Measurements from ENCODE around the gene IL37.
"Not testable (repeated sequence)": the region's sequence is repeated elsewhere in the genome, so short reads cannot be mapped to it uniquely, and the experiment has no call there.

The IL37 gene

GRCh38 chr2:112927745-112928144 is 16.8 kb downstream of the IL37 start:
- Histone ChIP-seq H3K9ac (ENCODE audit: low read depth, low read length) (no peak overlapping the region), H3K36me3 (ENCODE audit: control insufficient read depth, insufficient read depth, low read length) (no peaks in the 10 kb centered on the region), H3K4me3 (ENCODE audit: low read depth, low read length) (no peak overlapping the region), H3K4me1 (ENCODE audit: control insufficient read depth, insufficient read depth, low read length) (peaks cover 3% of the 10 kb centered on the region), H3K27me3 (ENCODE audit: control insufficient read depth, insufficient read depth, low read length) (no peaks in the 10 kb centered on the region), H3K9me3 (ENCODE audit: control insufficient read depth, insufficient read depth, low read length) (no peaks in the 10 kb centered on the region)

GRCh38 chr2:112933261-112933660 is 22.3 kb downstream of the IL37 start:
- H3K4me1 ChIP-seq (ENCODE audit: control insufficient read depth, insufficient read depth, low read length), result no peaks in the 10 kb centered on the region
- H3K4me3 ChIP-seq (ENCODE audit: low read depth, low read length), result no peak overlapping the region
- no peak overlapping the region for H3K9ac ChIP-seq (ENCODE audit: low read depth, low read length)
- H3K27me3 ChIP-seq (ENCODE audit: control insufficient read depth, insufficient read depth, low read length), result no peaks in the 10 kb centered on the region
- H3K36me3 ChIP-seq (ENCODE audit: control insufficient read depth, insufficient read depth, low read length), result no peaks in the 10 kb centered on the region
- H3K9me3 ChIP-seq (ENCODE audit: control insufficient read depth, insufficient read depth, low read length), result no peaks in the 10 kb centered on the region

- not testable (repeated sequence) for H3K4me1 ChIP-seq (ENCODE audit: control insufficient read depth, insufficient read depth, low read length); H3K9ac ChIP-seq (ENCODE audit: low read depth, low read length); H3K9me3 ChIP-seq (ENCODE audit: control insufficient read depth, insufficient read depth, low read length); H3K4me3 ChIP-seq (ENCODE audit: low read depth, low read length); H3K36me3 ChIP-seq (ENCODE audit: control insufficient read depth, insufficient read depth, low read length); H3K27me3 ChIP-seq (ENCODE audit: control insufficient read depth, insufficient read depth, low read length)
Measured at GRCh38 chr2:112934117-112934516, 23.2 kb downstream of the IL37 start.

GRCh38 chr2:112936927-112937232 is 25.9 kb downstream of the IL37 start:
- H3K9ac ChIP-seq (ENCODE audit: low read depth, low read length), result no peak overlapping the region
- no peaks in the 10 kb centered on the region for H3K4me1 ChIP-seq (ENCODE audit: control insufficient read depth, insufficient read depth, low read length)
- H3K4me3 ChIP-seq (ENCODE audit: low read depth, low read length), result no peak overlapping the region

GRCh38 chr2:112938904-112939303 is 27.9 kb downstream of the IL37 start:
- H3K4me3 ChIP-seq (ENCODE audit: low read depth, low read length), result no peak overlapping the region
- no peaks in the 10 kb centered on the region for H3K27me3 ChIP-seq (ENCODE audit: control insufficient read depth, insufficient read depth, low read length)
- H3K9me3 ChIP-seq (ENCODE audit: control insufficient read depth, insufficient read depth, low read length), result no peaks in the 10 kb centered on the region
- H3K36me3 ChIP-seq (ENCODE audit: control insufficient read depth, insufficient read depth, low read length), result no peaks in the 10 kb centered on the region
- H3K9ac ChIP-seq (ENCODE audit: low read depth, low read length), result no peak overlapping the region
- H3K4me1 ChIP-seq (ENCODE audit: control insufficient read depth, insufficient read depth, low read length), result no peaks in the 10 kb centered on the region

More at GRCh38 chr2:112936927-112937232, 25.9 kb downstream of the IL37 start:
- Histone ChIP-seq H3K9me3 (ENCODE audit: control insufficient read depth, insufficient read depth, low read length) (no peaks in the 10 kb centered on the region), H3K27me3 (ENCODE audit: control insufficient read depth, insufficient read depth, low read length) (no peaks in the 10 kb centered on the region), H3K36me3 (ENCODE audit: control insufficient read depth, insufficient read depth, low read length) (no peaks in the 10 kb centered on the region)

- H3K36me3 ChIP-seq (ENCODE audit: control insufficient read depth, insufficient read depth, low read length), result no peaks in the 10 kb centered on the region
- H3K4me1 ChIP-seq (ENCODE audit: control insufficient read depth, insufficient read depth, low read length), result no peaks in the 10 kb centered on the region
Measured at GRCh38 chr2:112939425-112939824, 28.5 kb downstream of the IL37 start.

GRCh38 chr2:112940859-112941625 is 30.1 kb downstream of the IL37 start:
- Histone ChIP-seq H3K9ac (ENCODE audit: low read depth, low read length) (no peak overlapping the region), H3K36me3 (ENCODE audit: control insufficient read depth, insufficient read depth, low read length) (no peaks in the 10 kb centered on the region), H3K9me3 (ENCODE audit: control insufficient read depth, insufficient read depth, low read length) (no peaks in the 10 kb centered on the region), H3K4me3 (ENCODE audit: low read depth, low read length) (no peak overlapping the region), H3K27me3 (ENCODE audit: control insufficient read depth, insufficient read depth, low read length) (no peaks in the 10 kb centered on the region), H3K4me1 (ENCODE audit: control insufficient read depth, insufficient read depth, low read length) (no peaks in the 10 kb centered on the region)

More at GRCh38 chr2:112939425-112939824, 28.5 kb downstream of the IL37 start:
- Histone ChIP-seq H3K9me3 (ENCODE audit: control insufficient read depth, insufficient read depth, low read length) (no peaks in the 10 kb centered on the region), H3K9ac (ENCODE audit: low read depth, low read length) (no peak overlapping the region), H3K4me3 (ENCODE audit: low read depth, low read length) (no peak overlapping the region), H3K27me3 (ENCODE audit: control insufficient read depth, insufficient read depth, low read length) (no peaks in the 10 kb centered on the region)

GRCh38 chr2:112941753-112942653 is 31.0 kb downstream of the IL37 start:
- no peak overlapping the region for H3K4me3 ChIP-seq (ENCODE audit: low read depth, low read length)
- H3K27me3 ChIP-seq (ENCODE audit: control insufficient read depth, insufficient read depth, low read length), result no peaks in the 10 kb centered on the region
- H3K36me3 ChIP-seq (ENCODE audit: control insufficient read depth, insufficient read depth, low read length), result no peaks in the 10 kb centered on the region
- H3K9ac ChIP-seq (ENCODE audit: low read depth, low read length), result no peak overlapping the region
- H3K4me1 ChIP-seq (ENCODE audit: control insufficient read depth, insufficient read depth, low read length), result no peaks in the 10 kb centered on the region
- no peaks in the 10 kb centered on the region for H3K9me3 ChIP-seq (ENCODE audit: control insufficient read depth, insufficient read depth, low read length)

- H3K9ac ChIP-seq (ENCODE audit: low read depth, low read length), result no peak overlapping the region
- no peaks in the 10 kb centered on the region for H3K4me1 ChIP-seq (ENCODE audit: control insufficient read depth, insufficient read depth, low read length)
- H3K9me3 ChIP-seq (ENCODE audit: control insufficient read depth, insufficient read depth, low read length), result no peaks in the 10 kb centered on the region
- H3K36me3 ChIP-seq (ENCODE audit: control insufficient read depth, insufficient read depth, low read length), result no peaks in the 10 kb centered on the region
- H3K27me3 ChIP-seq (ENCODE audit: control insufficient read depth, insufficient read depth, low read length), result no peaks in the 10 kb centered on the region
- H3K4me3 ChIP-seq (ENCODE audit: low read depth, low read length), result no peak overlapping the region
Measured at GRCh38 chr2:112942654-112943002, 31.7 kb downstream of the IL37 start.

- Histone ChIP-seq H3K9ac (ENCODE audit: low read depth, low read length) (no peak overlapping the region), H3K27me3 (ENCODE audit: control insufficient read depth, insufficient read depth, low read length) (no peaks in the 10 kb centered on the region), H3K4me3 (ENCODE audit: low read depth, low read length) (no peak overlapping the region), H3K36me3 (ENCODE audit: control insufficient read depth, insufficient read depth, low read length) (no peaks in the 10 kb centered on the region), H3K4me1 (ENCODE audit: control insufficient read depth, insufficient read depth, low read length) (no peaks in the 10 kb centered on the region), H3K9me3 (ENCODE audit: control insufficient read depth, insufficient read depth, low read length) (no peaks in the 10 kb centered on the region)
Measured at GRCh38 chr2:112944971-112945370, 34.0 kb downstream of the IL37 start.

GRCh38 chr2:112946086-112946485 is 35.1 kb downstream of the IL37 start:
- no peak overlapping the region for H3K9ac ChIP-seq (ENCODE audit: low read depth, low read length)
- no peaks in the 10 kb centered on the region for H3K36me3 ChIP-seq (ENCODE audit: control insufficient read depth, insufficient read depth, low read length)
- H3K27me3 ChIP-seq (ENCODE audit: control insufficient read depth, insufficient read depth, low read length), result no peaks in the 10 kb centered on the region
- no peaks in the 10 kb centered on the region for H3K9me3 ChIP-seq (ENCODE audit: control insufficient read depth, insufficient read depth, low read length)
- no peaks in the 10 kb centered on the region for H3K4me1 ChIP-seq (ENCODE audit: control insufficient read depth, insufficient read depth, low read length)
- no peak overlapping the region for H3K4me3 ChIP-seq (ENCODE audit: low read depth, low read length)

GRCh38 chr2:112947374-112947773 is 36.4 kb downstream of the IL37 start:
- no peaks in the 10 kb centered on the region for H3K27me3 ChIP-seq (ENCODE audit: control insufficient read depth, insufficient read depth, low read length)
- H3K4me1 ChIP-seq (ENCODE audit: control insufficient read depth, insufficient read depth, low read length), result no peaks in the 10 kb centered on the region
- H3K9ac ChIP-seq (ENCODE audit: low read depth, low read length), result no peak overlapping the region
- H3K36me3 ChIP-seq (ENCODE audit: control insufficient read depth, insufficient read depth, low read length), result no peaks in the 10 kb centered on the region
- no peak overlapping the region for H3K4me3 ChIP-seq (ENCODE audit: low read depth, low read length)
- H3K9me3 ChIP-seq (ENCODE audit: control insufficient read depth, insufficient read depth, low read length), result no peaks in the 10 kb centered on the region
